IgD-negative memory B cell (primary cell): ENCODE measurements around the gene THRB. TPM values are rescaled to one million over a fixed set of nuclear protein-coding genes. Genes with fewer than 3 reads are reported as not detected.

Experiments used
- H3K27ac Mint-ChIP-seq, 3 donors: one replicate each; pipeline ENCODE4 v1.8.0; 2020 to 2022; ENCODE audit warnings: mild to moderate bottlenecking in 3 of 3, mixed read lengths in 3 of 3, moderate library complexity in 1 of 3
- H3K27me3 Mint-ChIP-seq: one replicate; pipeline ENCODE4 v1.8.0; 2021; ENCODE audit warnings: mixed read lengths
- H3K36me3 Mint-ChIP-seq: one replicate; pipeline ENCODE4 v1.8.0; 2020; ENCODE audit warnings: mild to moderate bottlenecking, mixed read lengths
- H3K4me1 Mint-ChIP-seq, 3 donors: one replicate each; pipeline ENCODE4 v1.8.0; 2020 to 2022; ENCODE audit warnings: mixed read lengths in 3 of 3, mild to moderate bottlenecking in 1 of 3
- H3K4me3 Mint-ChIP-seq, 4 donors: one replicate each; pipeline ENCODE4 v1.8.0; 2020 to 2022; ENCODE audit warnings: mild to moderate bottlenecking in 4 of 4, mixed read lengths in 4 of 4, moderate library complexity in 3 of 4
- H3K9me3 Mint-ChIP-seq, 3 donors: one replicate each; pipeline ENCODE4 v1.8.0; 2020 to 2021; ENCODE audit warnings: mixed read lengths in 3 of 3, mild to moderate bottlenecking in 1 of 3
- polyA plus RNA-seq: library from polyadenylated mRNA; unstranded; fragments of 300-500 nt; fragmentation: Illumina TruSeq; gene quantifications from one replicate; pipeline ENCODE4 v1.2.3, GENCODE V29; 2021

The THRB gene
- polyA plus RNA-seq, 1 donor from 2014 or later = 0.38 TPM

GRCh38 chr3:24386458-24386857, 108.2 kb downstream of the THRB start:
- Mint-ChIP-seq H3K4me1 (no peaks in the 10 kb centered on the region), H3K27me3 (no peaks in the 10 kb centered on the region), H3K27ac (no peak overlapping the region), H3K36me3 (no peaks in the 10 kb centered on the region), H3K4me3 (no peak overlapping the region), H3K9me3 (no peaks in the 10 kb centered on the region)

- Mint-ChIP-seq H3K4me1 (no peaks in the 10 kb centered on the region), H3K36me3 (no peaks in the 10 kb centered on the region)
These were observed 109.5 kb downstream of the THRB start for GRCh38 chr3:24385012-24385615.

GRCh38 chr3:24382647-24383046, 112.0 kb downstream of the THRB start:
- no peak overlapping the region for H3K27ac Mint-ChIP-seq
- H3K27me3 Mint-ChIP-seq = peaks cover 3% of the 10 kb centered on the region
- H3K36me3 Mint-ChIP-seq = no peaks in the 10 kb centered on the region
- no peaks in the 10 kb centered on the region for H3K4me1 Mint-ChIP-seq
- no peak overlapping the region for H3K4me3 Mint-ChIP-seq
- peaks cover 0 to 2% (median 0%) of the 10 kb centered on the region in 3 donors for H3K9me3 Mint-ChIP-seq

More at GRCh38 chr3:24385012-24385615, 109.5 kb downstream of the THRB start:
- H3K4me3 Mint-ChIP-seq = no peak overlapping the region
- H3K9me3 Mint-ChIP-seq = peaks cover 0 to 2% (median 0%) of the 10 kb centered on the region in 3 donors
- H3K27ac Mint-ChIP-seq = no peak overlapping the region
- H3K27me3 Mint-ChIP-seq = no peaks in the 10 kb centered on the region

DNA sequence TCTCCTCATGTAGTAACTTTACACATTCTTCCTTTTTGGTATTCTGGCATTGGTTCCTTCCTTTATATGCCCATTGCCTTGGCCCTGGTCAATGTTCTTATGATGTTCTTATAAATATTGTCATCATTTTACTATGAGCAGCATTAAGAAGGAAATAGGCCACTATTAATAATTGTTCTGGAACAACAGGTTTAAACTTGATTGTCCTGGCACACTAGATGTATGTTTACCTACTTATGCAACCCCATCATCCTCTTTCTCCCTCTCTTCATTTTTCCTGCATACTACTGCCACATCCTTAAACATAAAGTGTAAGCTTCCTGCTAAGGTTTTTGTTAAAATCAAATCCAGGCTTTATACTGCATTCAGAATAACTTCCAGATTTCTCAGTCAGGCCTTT, 114.7 kb downstream of the THRB start:
- Mint-ChIP-seq H3K27ac (no peak overlapping the region), H3K9me3 (peaks cover 0 to 2% (median 0%) of the 10 kb centered on the region in 3 donors), H3K36me3 (no peaks in the 10 kb centered on the region), H3K27me3 (peaks cover 3% of the 10 kb centered on the region), H3K4me1 (no peaks in the 10 kb centered on the region), H3K4me3 (no peak overlapping the region)

DNA sequence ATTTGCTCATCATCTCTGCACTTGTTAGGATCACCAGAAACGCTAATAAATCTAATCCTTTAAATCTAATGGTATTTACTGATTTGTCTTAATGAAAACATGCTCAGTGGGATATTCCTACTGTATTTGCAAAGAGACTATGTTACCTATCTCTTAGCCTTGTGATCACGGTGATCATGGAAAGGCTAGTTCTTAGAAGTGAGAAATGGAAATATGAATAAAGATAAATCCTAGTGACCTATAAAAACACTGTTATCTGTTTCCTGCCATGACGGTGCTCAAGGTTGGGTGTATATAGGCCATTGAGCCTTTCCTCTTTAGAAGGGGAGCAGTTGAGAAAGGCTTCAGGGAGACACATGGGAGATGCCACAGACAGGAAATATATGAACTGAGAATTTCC, 116.3 kb downstream of the THRB start:
- H3K27me3 Mint-ChIP-seq = peaks cover 3% of the 10 kb centered on the region

GRCh38 chr3:24377218-24377993, 117.2 kb downstream of the THRB start:
- Mint-ChIP-seq H3K27ac (no peak overlapping the region), H3K4me3 (no peak overlapping the region), H3K4me1 (no peaks in the 10 kb centered on the region), H3K27me3 (peaks cover 3% of the 10 kb centered on the region), H3K36me3 (no peaks in the 10 kb centered on the region), H3K9me3 (peaks cover 0 to 5% (median 0%) of the 10 kb centered on the region in 3 donors)

More for the DNA sequence above, 116.3 kb downstream of the THRB start:
- peaks cover 0 to 2% (median 0%) of the 10 kb centered on the region in 3 donors for H3K9me3 Mint-ChIP-seq
- H3K36me3 Mint-ChIP-seq = no peaks in the 10 kb centered on the region
- no peak overlapping the region for H3K27ac Mint-ChIP-seq
- H3K4me3 Mint-ChIP-seq = no peak overlapping the region
- no peaks in the 10 kb centered on the region for H3K4me1 Mint-ChIP-seq

- Mint-ChIP-seq H3K9me3 (peaks cover 0 to 5% (median 0%) of the 10 kb centered on the region in 3 donors), H3K4me1 (no peaks in the 10 kb centered on the region), H3K36me3 (no peaks in the 10 kb centered on the region), H3K27me3 (peaks cover 3% of the 10 kb centered on the region), H3K27ac (no peak overlapping the region), H3K4me3 (no peak overlapping the region)
These were observed 118.7 kb downstream of the THRB start for GRCh38 chr3:24375947-24376384.

DNA sequence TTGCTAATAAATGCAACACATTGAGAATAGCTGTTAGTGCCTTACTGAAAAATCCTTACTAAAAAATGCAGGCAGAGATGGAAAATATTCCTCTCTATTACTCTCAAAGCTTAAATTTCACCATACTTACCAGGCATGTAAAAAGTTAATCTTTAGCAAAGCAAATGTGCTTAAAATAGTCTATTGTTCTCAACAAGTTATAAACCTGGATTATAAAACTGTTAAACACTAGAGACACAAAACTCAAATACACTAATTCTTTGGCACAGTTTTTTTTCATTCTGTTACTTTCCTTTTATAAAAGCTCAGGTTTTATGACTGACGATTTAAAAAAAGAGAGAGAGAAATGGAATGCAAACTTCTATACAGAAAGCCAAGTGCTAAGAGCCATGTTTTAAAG, 119.8 kb downstream of the THRB start:
- H3K4me1 Mint-ChIP-seq = no peaks in the 10 kb centered on the region
- H3K9me3 Mint-ChIP-seq = peaks cover 0 to 2% (median 0%) of the 10 kb centered on the region in 3 donors
- H3K27ac Mint-ChIP-seq = no peak overlapping the region
- H3K27me3 Mint-ChIP-seq = peaks cover 2% of the 10 kb centered on the region
- H3K4me3 Mint-ChIP-seq = no peak overlapping the region
- no peaks in the 10 kb centered on the region for H3K36me3 Mint-ChIP-seq

DNA sequence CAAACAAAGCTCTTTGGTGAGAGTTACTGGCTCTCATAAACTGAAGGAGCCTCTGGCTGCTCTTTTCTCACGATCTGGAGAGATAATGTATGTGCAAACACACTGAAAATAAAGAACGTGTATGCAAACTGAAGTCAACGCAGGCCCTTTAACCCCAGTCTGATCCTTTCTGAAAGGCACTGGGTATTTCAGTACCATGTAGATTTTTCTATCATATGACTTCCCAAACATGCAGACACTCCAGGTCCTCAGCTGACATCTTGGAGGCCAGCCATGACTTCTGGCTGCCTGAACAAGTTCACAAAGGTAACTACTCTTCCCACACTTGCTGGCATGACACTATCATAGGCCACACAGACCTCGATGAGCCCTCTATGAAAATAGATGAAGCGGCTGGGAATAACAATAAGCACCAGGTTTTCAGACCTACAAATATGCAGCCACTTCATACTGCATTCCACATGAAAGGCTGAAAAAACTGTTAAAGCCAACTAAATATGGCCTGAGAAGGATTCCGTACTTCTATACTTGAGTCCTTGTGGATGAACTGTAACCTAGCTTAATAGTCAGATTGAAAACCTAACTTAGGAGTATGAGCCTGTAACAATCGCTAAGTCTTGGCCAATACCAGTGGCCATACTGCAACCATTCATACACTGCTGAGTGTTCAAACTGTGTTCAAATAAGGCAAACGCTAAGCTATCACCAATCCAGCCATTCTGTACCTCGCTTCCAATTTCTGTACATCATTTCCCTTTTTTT, 121.3 kb downstream of the THRB start:
- Mint-ChIP-seq H3K36me3 (no peaks in the 10 kb centered on the region), H3K27me3 (no peaks in the 10 kb centered on the region), H3K4me1 (no peaks in the 10 kb centered on the region), H3K27ac (no peak overlapping the region), H3K4me3 (no peak overlapping the region), H3K9me3 (peaks cover 0 to 5% (median 0%) of the 10 kb centered on the region in 3 donors)

DNA sequence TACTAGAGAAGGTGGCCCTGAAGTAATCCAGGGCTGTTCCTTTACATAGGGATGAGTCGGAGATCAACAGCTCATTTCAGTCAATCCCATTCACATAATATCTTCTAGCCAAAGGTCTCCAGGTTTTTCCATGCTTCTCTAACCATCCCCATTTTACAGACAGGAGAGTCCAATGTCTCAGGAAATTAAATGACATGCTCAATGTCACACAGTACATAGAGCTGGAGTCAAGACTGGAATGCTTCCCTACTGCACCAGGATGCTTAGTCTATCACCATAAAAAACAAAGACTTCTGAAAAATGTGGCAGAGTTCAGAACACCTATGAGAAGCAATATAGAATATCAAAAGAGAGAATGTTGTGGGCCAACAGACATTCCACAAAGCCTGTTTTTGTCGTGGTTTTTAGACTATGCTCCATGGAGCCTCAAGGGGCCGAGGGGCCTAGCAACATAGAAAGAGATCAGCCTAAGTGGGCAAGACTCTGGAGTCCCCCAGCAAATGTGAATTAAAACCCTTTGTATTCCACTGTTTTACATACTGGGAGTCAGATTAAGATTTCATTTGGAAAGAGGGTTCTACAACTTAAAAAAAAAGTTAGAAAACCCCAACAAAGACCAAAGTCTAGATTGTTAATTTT, 122.0 kb downstream of the THRB start:
- no peak overlapping the region for H3K4me3 Mint-ChIP-seq
- peaks cover 0 to 5% (median 0%) of the 10 kb centered on the region in 3 donors for H3K9me3 Mint-ChIP-seq
- peak overlapping the region in 1 of 3 donors; percentile 54 for H3K27ac Mint-ChIP-seq
- no peaks in the 10 kb centered on the region for H3K36me3 Mint-ChIP-seq
- no peaks in the 10 kb centered on the region for H3K27me3 Mint-ChIP-seq
- H3K4me1 Mint-ChIP-seq = no peaks in the 10 kb centered on the region

GRCh38 chr3:24370352-24371090, 124.1 kb downstream of the THRB start:
- H3K27me3 Mint-ChIP-seq = no peaks in the 10 kb centered on the region
- H3K9me3 Mint-ChIP-seq = peaks cover 0 to 5% (median 0%) of the 10 kb centered on the region in 3 donors
- no peak overlapping the region for H3K27ac Mint-ChIP-seq
- H3K36me3 Mint-ChIP-seq = no peaks in the 10 kb centered on the region
- no peak overlapping the region for H3K4me3 Mint-ChIP-seq
- H3K4me1 Mint-ChIP-seq = no peaks in the 10 kb centered on the region

- Mint-ChIP-seq H3K4me1 (no peaks in the 10 kb centered on the region), H3K36me3 (no peaks in the 10 kb centered on the region), H3K27ac (no peak overlapping the region), H3K9me3 (peaks cover 0 to 5% (median 0%) of the 10 kb centered on the region in 3 donors), H3K4me3 (no peak overlapping the region), H3K27me3 (peaks cover 2% of the 10 kb centered on the region)
These were observed 126.0 kb downstream of the THRB start for GRCh38 chr3:24368605-24369004.

GRCh38 chr3:24367664-24368264, 126.9 kb downstream of the THRB start:
- Mint-ChIP-seq H3K4me3 (no peak overlapping the region), H3K36me3 (no peaks in the 10 kb centered on the region), H3K27ac (no peak overlapping the region), H3K4me1 (no peaks in the 10 kb centered on the region), H3K9me3 (peaks cover 0 to 5% (median 0%) of the 10 kb centered on the region in 3 donors), H3K27me3 (peaks cover 2% of the 10 kb centered on the region)

DNA sequence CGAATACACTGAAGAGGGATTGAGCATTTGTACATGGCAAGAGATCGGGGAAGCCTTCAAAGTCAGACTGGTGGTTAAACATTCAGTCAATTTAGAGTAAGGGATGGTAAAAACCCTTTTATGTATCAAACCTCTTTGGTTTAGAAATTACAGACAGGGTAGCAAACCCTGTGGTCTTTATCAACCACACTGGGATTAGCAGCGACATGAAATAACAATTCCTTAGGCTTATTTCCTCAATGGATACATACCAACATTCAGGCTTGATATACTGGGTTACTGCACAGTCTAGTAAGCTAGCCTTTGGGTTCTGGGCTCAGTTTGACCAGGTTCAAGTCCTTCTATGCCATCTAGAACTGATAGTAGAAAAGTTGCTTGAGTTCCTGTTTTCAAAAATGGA, 127.4 kb downstream of the THRB start:
- no peak overlapping the region for H3K27ac Mint-ChIP-seq
- H3K27me3 Mint-ChIP-seq = peaks cover 2% of the 10 kb centered on the region

More for the DNA sequence above, 127.4 kb downstream of the THRB start:
- no peak overlapping the region for H3K4me3 Mint-ChIP-seq
- peaks cover 0 to 2% (median 0%) of the 10 kb centered on the region in 3 donors for H3K9me3 Mint-ChIP-seq
- H3K4me1 Mint-ChIP-seq = no peaks in the 10 kb centered on the region
- H3K36me3 Mint-ChIP-seq = no peaks in the 10 kb centered on the region
